Smooth muscle cell (in vitro differentiated cells): ENCODE results near the gene TRPM2. TPM values are rescaled to one million over a fixed set of nuclear protein-coding genes. Genes with fewer than 3 reads are reported as not detected.

Source experiments
- DNase-seq: peaks from one replicate; lab custom pipeline; 2025; ENCODE audit not compliant: unreplicated experiment; lab: John Stamatoyannopoulos, UW
- H2AFZ ChIP-seq: fragments of 200-600 bp; sonication (generic); 2 replicates; pipeline ENCODE4 v1.6.0; 2016; ENCODE audit warnings: antibody characterized with exemption, low read depth, mild to moderate bottlenecking
- H3F3A ChIP-seq: fragments of 200-600 bp; sonication (generic); 2 replicates; pipeline ENCODE4 v1.6.0; 2017; ENCODE audit warnings: antibody characterized with exemption, low read depth
- H3K27ac ChIP-seq: fragments of 200-600 bp; sonication (generic); 2 replicates; pipeline ENCODE4 v1.5.1; 2016; ENCODE audit warnings: low read depth, mild to moderate bottlenecking
- H3K27me3 ChIP-seq: fragments of 200-600 bp; sonication (generic); 2 replicates; pipeline ENCODE4 v1.6.1; 2016; ENCODE audit warnings: low read depth, mild to moderate bottlenecking
- H3K36me3 ChIP-seq: fragments of 200-600 bp; sonication (generic); 2 replicates; pipeline ENCODE4 v1.5.1; 2016; ENCODE audit warnings: low read depth
- H3K4me1 ChIP-seq: fragments of 200-600 bp; sonication (generic); 2 replicates; pipeline ENCODE4 v1.5.1; 2016; ENCODE audit warnings: low read depth
- H3K4me2 ChIP-seq: fragments of 200-600 bp; sonication (generic); 2 replicates; pipeline ENCODE4 v1.6.0; 2016; ENCODE audit warnings: mild to moderate bottlenecking
- H3K4me3 ChIP-seq: fragments of 200-600 bp; sonication (generic); 2 replicates; pipeline ENCODE4 v1.5.1; 2016; ENCODE audit warnings: mild to moderate bottlenecking
- H3K79me2 ChIP-seq: fragments of 200-600 bp; sonication (generic); 2 replicates; pipeline ENCODE4 v1.6.0; 2016; ENCODE audit warnings: low read depth, mild to moderate bottlenecking
- H3K9ac ChIP-seq: fragments of 200-600 bp; sonication (generic); 2 replicates; pipeline ENCODE4 v1.6.0; 2016; ENCODE audit warnings: low read depth
- H3K9me3 ChIP-seq: fragments of 200-600 bp; sonication (generic); replicated peaks from 2 replicates; pipeline ENCODE4 v1.5.1; 2016; ENCODE audit warnings: low read depth
- H4K20me1 ChIP-seq: fragments of 200-600 bp; sonication (generic); 2 replicates; pipeline ENCODE4 v1.6.0; 2016; ENCODE audit warnings: low read depth
- CTCF ChIP-seq: fragments of 200-600 bp; sonication (generic); IDR thresholded peaks from 2 replicates; pipeline ENCODE4 v1.5.1; 2017; ENCODE audit warnings: borderline replicate concordance, mild to moderate bottlenecking, antibody characterized with exemption; ENCODE audit not compliant: insufficient read depth, poor library complexity, severe bottlenecking
- WGBS: methylation state at CpG from one replicate; pipeline ENCODE4 v1.1.7; 2016; ENCODE audit warnings: low lambda C conversion rate; 5-methylcytosine and 5-hydroxymethylcytosine counted together
- polyA plus RNA-seq: library from polyadenylated mRNA; unstranded; fragments of >200 nt; fragmentation: Nextera tagmentation; extraction: Ambion mirVana; gene quantifications from 2 replicates; pipeline ENCODE4 v1.2.1, GENCODE V29; 2016
- total RNA-seq: library from RNA; depleted of rRNA; stranded (reverse); fragments of >200 nt; gene quantifications from 2 replicates; pipeline ENCODE4 v1.2.3, GENCODE V29; 2014

TRPM2 gene
- total and polyA plus RNA-seq, 2 experiments from 2014 or later: 0.31 TPM; not detected in 1

- H3K27ac ChIP-seq: no peak overlapping the region
- no peak for DNase-seq
- TF ChIP-seq CTCF: no peak
- H3K79me2 ChIP-seq: no peaks in the 10 kb centered on the region
- no peaks in the 10 kb centered on the region for H3K4me1 ChIP-seq
- no peak overlapping the region for H3K4me2 ChIP-seq
- H2AFZ ChIP-seq: no peak overlapping the region
- no peak overlapping the region for H3K4me3 ChIP-seq
- H4K20me1 ChIP-seq: no peaks in the 10 kb centered on the region
- no peaks in the 10 kb centered on the region for H3K27me3 ChIP-seq
- H3K9ac ChIP-seq: no peak overlapping the region
- no peaks in the 10 kb centered on the region for H3K9me3 ChIP-seq
- WGBS: 91% methylated on average over 44 of the region's 44 CpGs
- H3F3A ChIP-seq: no peaks in the 10 kb centered on the region
- no peaks in the 10 kb centered on the region for H3K36me3 ChIP-seq
Observed at GRCh38 chr21:44329971-44330681, 23.3 kb upstream of the TRPM2 start.

GRCh38 chr21:44330698-44331097 is 22.7 kb upstream of the TRPM2 start:
- no peak overlapping the region for H3K4me3 ChIP-seq
- no peaks in the 10 kb centered on the region for H4K20me1 ChIP-seq
- H3K36me3 ChIP-seq: no peaks in the 10 kb centered on the region
- no peak for DNase-seq
- no peak overlapping the region for H3K27ac ChIP-seq
- H3K79me2 ChIP-seq: no peaks in the 10 kb centered on the region
- TF ChIP-seq CTCF: no peak
- H3K9ac ChIP-seq: no peak overlapping the region
- WGBS: 96% methylated on average over 18 of the region's 18 CpGs
- no peak overlapping the region for H3K4me2 ChIP-seq
- H3K9me3 ChIP-seq: no peaks in the 10 kb centered on the region
- no peaks in the 10 kb centered on the region for H3K4me1 ChIP-seq
- no peak overlapping the region for H2AFZ ChIP-seq
- no peaks in the 10 kb centered on the region for H3F3A ChIP-seq
- no peaks in the 10 kb centered on the region for H3K27me3 ChIP-seq

GRCh38 chr21:44331209-44331608 is 22.2 kb upstream of the TRPM2 start:
- Histone ChIP-seq H3K4me1 (no peaks in the 10 kb centered on the region), H2AFZ (no peak overlapping the region), H3K27me3 (no peaks in the 10 kb centered on the region), H4K20me1 (no peaks in the 10 kb centered on the region), H3K9ac (no peak overlapping the region), H3K79me2 (no peaks in the 10 kb centered on the region), H3K4me2 (no peak overlapping the region), H3K9me3 (no peaks in the 10 kb centered on the region), H3K27ac (no peak overlapping the region), H3F3A (no peaks in the 10 kb centered on the region), H3K4me3 (no peak overlapping the region), H3K36me3 (no peaks in the 10 kb centered on the region)
- TF ChIP-seq CTCF: no peak
- WGBS: 98% methylated on average over 15 of the region's 16 CpGs
- DNase-seq: no peak

- no peaks in the 10 kb centered on the region for H3K79me2 ChIP-seq
- no peak overlapping the region for H3K4me2 ChIP-seq
- H2AFZ ChIP-seq: no peak overlapping the region
- H3K4me1 ChIP-seq: no peaks in the 10 kb centered on the region
- WGBS: 86% methylated on average over 18 of the region's 20 CpGs
- H3K9ac ChIP-seq: no peak overlapping the region
- no peak overlapping the region for H3K27ac ChIP-seq
- H4K20me1 ChIP-seq: no peaks in the 10 kb centered on the region
- H3K27me3 ChIP-seq: no peaks in the 10 kb centered on the region
- H3K36me3 ChIP-seq: no peaks in the 10 kb centered on the region
- H3F3A ChIP-seq: no peaks in the 10 kb centered on the region
- DNase-seq: no peak
- no peaks in the 10 kb centered on the region for H3K9me3 ChIP-seq
- TF ChIP-seq CTCF: no peak
- H3K4me3 ChIP-seq: no peak overlapping the region
Observed at GRCh38 chr21:44331650-44332307, 21.6 kb upstream of the TRPM2 start.
